ENCODE measurements around the gene ZNF462.

Gene ZNF462

GRCh38 chr9:106921341-106921899, 58.5 kb downstream of the ZNF462 start:
- TF ChIP-seq GATA3 (IDR thresholded peaks at IDR 0.05; ENCODE audit: low read depth, low read length) (peak; percentile 39; the same call in 1 of the 2 replicates), GATA2 (IDR thresholded peaks at IDR 0.05; ENCODE audit: low read depth, low read length) (peak; percentile 52)

DNA sequence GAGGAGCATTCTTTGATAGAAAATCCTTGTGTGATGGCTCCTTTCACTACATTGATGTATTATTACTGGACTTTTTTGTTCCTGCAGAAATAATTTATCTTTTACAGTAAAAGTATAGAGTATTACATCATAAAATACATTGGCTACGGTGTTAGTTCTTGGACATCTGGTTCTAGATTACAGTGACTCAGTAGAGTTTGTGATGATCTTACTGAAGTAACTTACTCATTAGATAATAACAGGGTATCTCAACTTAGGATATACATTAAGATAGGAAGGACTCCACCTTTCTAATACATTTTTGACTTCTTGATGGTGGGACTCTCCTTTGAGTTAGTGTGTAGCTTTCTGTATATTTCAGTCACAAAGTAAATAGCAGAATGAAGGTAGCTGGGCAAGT, 59.1 kb downstream of the ZNF462 start:
- no peak for TF ChIP-seq GATA3 (IDR thresholded peaks at IDR 0.05; ENCODE audit: low read depth, low read length)
- TF ChIP-seq GATA2 (IDR thresholded peaks at IDR 0.05; ENCODE audit: low read depth, low read length): no peak

GRCh38 chr9:106925392-106925791, 62.4 kb downstream of the ZNF462 start:
- no peak for TF ChIP-seq GATA3 (IDR thresholded peaks at IDR 0.05; ENCODE audit: low read depth, low read length)
- no peak for TF ChIP-seq GATA2 (IDR thresholded peaks at IDR 0.05; ENCODE audit: low read depth, low read length)

GRCh38 chr9:106927916-106928315, 65.0 kb downstream of the ZNF462 start:
- TF ChIP-seq GATA3 (IDR thresholded peaks at IDR 0.05; ENCODE audit: low read depth, low read length): no peak
- no peak for TF ChIP-seq GATA2 (IDR thresholded peaks at IDR 0.05; ENCODE audit: low read depth, low read length)

GRCh38 chr9:106928350-106928749, 65.4 kb downstream of the ZNF462 start:
- TF ChIP-seq GATA2 (IDR thresholded peaks at IDR 0.05; ENCODE audit: low read depth, low read length): no peak
- TF ChIP-seq GATA3 (IDR thresholded peaks at IDR 0.05; ENCODE audit: low read depth, low read length): no peak

- no peak for TF ChIP-seq GATA3 (IDR thresholded peaks at IDR 0.05; ENCODE audit: low read depth, low read length)
These were observed 66.7 kb downstream of the ZNF462 start for GRCh38 chr9:106929471-106930177.

GRCh38 chr9:106930477-106930876, 67.5 kb downstream of the ZNF462 start:
- TF ChIP-seq GATA3 (IDR thresholded peaks at IDR 0.05; ENCODE audit: low read depth, low read length): no peak
- TF ChIP-seq GATA2 (IDR thresholded peaks at IDR 0.05; ENCODE audit: low read depth, low read length): no peak

DNA sequence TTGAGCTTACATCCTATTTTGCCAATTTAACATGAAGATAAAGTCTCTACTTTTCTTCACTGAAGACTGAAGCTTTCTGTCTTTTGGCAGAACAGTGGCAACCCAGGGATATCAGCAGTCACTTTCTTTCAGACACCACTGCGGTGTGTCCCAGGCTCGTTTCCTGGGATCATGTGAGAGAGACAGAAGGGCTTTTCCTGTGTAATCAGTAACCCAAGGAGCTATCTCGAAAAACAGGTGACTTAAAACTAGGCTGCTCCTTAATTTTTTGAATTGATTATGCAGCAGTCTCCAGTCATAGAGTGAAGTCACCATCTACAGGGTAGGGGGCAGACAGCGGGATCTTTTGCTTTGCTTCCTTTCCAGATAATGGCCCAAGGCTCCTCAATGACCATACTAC, 68.5 kb downstream of the ZNF462 start:
- TF ChIP-seq GATA2 (IDR thresholded peaks at IDR 0.05; ENCODE audit: low read depth, low read length): no peak
- no peak for TF ChIP-seq GATA3 (IDR thresholded peaks at IDR 0.05; ENCODE audit: low read depth, low read length)

DNA sequence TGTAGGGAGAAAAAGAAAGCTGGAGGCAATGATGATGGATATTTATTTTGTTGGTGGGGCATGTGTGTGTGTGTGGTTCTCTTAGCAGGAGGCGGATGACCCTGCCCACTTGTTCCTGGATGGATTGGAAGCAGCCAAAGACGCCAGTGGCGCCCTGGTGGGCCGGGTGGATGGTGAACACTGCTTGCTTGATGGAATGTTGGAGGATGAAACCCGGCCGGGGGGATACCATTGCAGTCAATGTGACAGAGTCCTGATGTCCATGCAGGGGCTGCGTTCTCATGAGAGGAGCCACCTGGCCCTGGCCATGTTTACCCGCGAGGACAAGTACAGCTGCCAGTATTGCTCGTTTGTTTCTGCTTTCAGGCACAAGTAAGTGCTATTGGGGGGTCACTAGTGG, 69.2 kb downstream of the ZNF462 start:
- TF ChIP-seq GATA2 (IDR thresholded peaks at IDR 0.05; ENCODE audit: low read depth, low read length) (no peak), GATA3 (IDR thresholded peaks at IDR 0.05; ENCODE audit: low read depth, low read length) (no peak)

DNA sequence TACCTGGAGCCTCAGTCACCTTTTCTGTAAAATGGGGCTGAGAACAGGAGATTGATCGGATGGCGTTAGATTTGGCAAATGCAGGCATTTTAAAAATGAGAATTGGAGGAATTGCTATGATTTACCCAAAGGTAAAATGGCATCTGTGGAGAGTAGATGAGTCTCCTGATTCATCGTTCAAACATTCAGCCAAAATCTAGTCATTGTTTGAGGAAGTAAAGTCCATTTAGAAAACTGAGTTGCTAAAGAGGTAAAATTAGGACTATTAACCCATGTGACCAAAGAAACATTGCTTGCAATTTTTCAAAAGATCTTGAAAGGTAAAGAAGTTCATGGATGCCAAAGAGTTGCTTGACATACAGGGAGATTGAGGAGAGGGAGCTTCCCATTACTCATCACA, 69.7 kb downstream of the ZNF462 start:
- TF ChIP-seq GATA2 (IDR thresholded peaks at IDR 0.05; ENCODE audit: low read depth, low read length): no peak
- no peak for TF ChIP-seq GATA3 (IDR thresholded peaks at IDR 0.05; ENCODE audit: low read depth, low read length)

DNA sequence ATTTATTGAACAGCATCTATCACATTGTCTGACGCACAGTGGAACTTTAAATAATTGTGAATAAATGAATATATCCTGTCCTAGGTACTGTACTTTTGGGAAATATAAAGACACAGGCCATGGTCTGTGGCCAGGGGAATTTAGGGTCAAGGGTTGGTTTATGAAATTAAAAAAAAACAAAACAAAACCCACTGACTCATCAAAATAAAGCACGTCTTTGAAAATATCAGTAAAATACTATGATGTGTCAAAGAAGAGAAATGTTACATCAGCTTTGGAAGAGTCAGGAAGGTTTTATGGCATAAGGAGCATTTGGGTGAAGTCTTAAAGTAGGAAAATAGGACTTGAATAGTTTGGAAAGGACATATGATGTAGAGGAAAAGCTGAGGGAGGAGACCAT, 70.5 kb downstream of the ZNF462 start:
- TF ChIP-seq GATA3 (IDR thresholded peaks at IDR 0.05; ENCODE audit: low read depth, low read length): no peak
- no peak for TF ChIP-seq GATA2 (IDR thresholded peaks at IDR 0.05; ENCODE audit: low read depth, low read length)

GRCh38 chr9:106934442-106935238, 71.7 kb downstream of the ZNF462 start:
- TF ChIP-seq GATA3 (IDR thresholded peaks at IDR 0.05; ENCODE audit: low read depth, low read length) (no peak), GATA2 (IDR thresholded peaks at IDR 0.05; ENCODE audit: low read depth, low read length) (no peak)

GRCh38 chr9:106936680-106937079, 73.7 kb downstream of the ZNF462 start:
- TF ChIP-seq GATA2 (IDR thresholded peaks at IDR 0.05; ENCODE audit: low read depth, low read length): no peak

DNA sequence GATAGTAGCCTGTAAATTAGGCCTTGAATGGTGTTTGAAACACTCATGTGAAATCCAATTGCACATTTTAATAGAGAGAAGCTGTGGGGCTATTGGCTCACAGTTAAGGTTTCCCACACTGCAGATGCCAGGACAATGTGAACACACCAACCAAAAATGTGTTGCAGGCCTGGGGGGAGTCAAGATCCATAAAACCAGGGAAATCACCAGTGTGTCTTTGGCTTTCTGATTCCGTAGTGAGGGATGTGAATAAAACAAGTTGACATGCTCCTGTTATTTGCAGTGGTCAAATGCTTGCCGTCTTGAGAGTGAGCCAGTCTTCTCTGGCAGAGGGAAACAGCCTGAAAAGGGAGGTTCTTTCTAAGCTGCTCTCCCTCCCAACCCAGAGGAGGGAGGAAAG, 79.0 kb downstream of the ZNF462 start:
- TF ChIP-seq GATA3 (IDR thresholded peaks at IDR 0.05; ENCODE audit: low read depth, low read length) (no peak), GATA2 (IDR thresholded peaks at IDR 0.05; ENCODE audit: low read depth, low read length) (no peak)
